HepG2 (cell line): ENCODE results near the gene SNN. TPM values are rescaled to one million over a fixed set of nuclear protein-coding genes. Genes with fewer than 3 reads are reported as not detected.
A peak's percentile ranks its signal among the peaks of the same experiment; 100 is the strongest.

ENCODE experiments used
- ATAC-seq: fragments of 200-7000 bp; cut with Tn5 transposase; 3 replicates; pipeline ENCODE4 v1.9.1; 2020; ENCODE audit warnings: mild to moderate bottlenecking, moderate library complexity
- BruUV-seq: library from RNA; stranded (reverse); fragments of 400-500 nt; replicated peaks from 2 replicates; lab custom pipeline; 2021; lab: Mats Ljungman, UMichigan
- CTCF ChIA-PET: fragments of 300-600 bp; formaldehyde crosslinking; extraction: SDS; loops from one replicate; lab custom pipeline; 2021; ENCODE audit warnings: low total read pairs, inconsistent platforms, low intra/inter-chr PET ratio; lab: Yijun Ruan, JAX
- POLR2A ChIA-PET: fragments of 350-600 bp; sonication (Branson Sonifier 250); formaldehyde crosslinking; loops from one replicate; lab custom pipeline; 2020; ENCODE audit warnings: antibody characterized with exemption, inconsistent platforms; lab: Yijun Ruan, JAX
- DNase-seq: peaks from one replicate; pipeline ENCODE4 v3.0.0-alpha.2; 2015; ENCODE audit warnings: low spot score
- FAIRE-seq: peaks from 3 replicates; lab custom pipeline; 2011; peaks lifted over from hg19 to GRCh38; lab: Jason Lieb, UNC
- H2AFZ ChIP-seq: one replicate; pipeline ENCODE4 v1.6.1; 2011; ENCODE audit warnings: low read length, inconsistent platforms
- H3K27ac ChIP-seq: fragments of 300-600 bp; 3 replicates; pipeline ENCODE4 v1.8.0; 2011; ENCODE audit warnings: mixed run types, mild to moderate bottlenecking, mixed read lengths, low read length, inconsistent platforms; ENCODE audit not compliant: insufficient read depth; ENCODE audit errors: extremely low read length
- H3K27me3 ChIP-seq, 2 experiments: fragments of 200-600 bp in 1 of 2; 2 replicates in 1 of 2; 3 replicates in 1 of 2; pipeline versions ENCODE4 v1.6.0 to v1.8.0; 2011; ENCODE audit warnings: low read length in 2 of 2, mild to moderate bottlenecking in 2 of 2, moderate library complexity in 2 of 2, inconsistent platforms in 1 of 2; ENCODE audit not compliant: insufficient read depth in 2 of 2, control insufficient read depth in 1 of 2
- H3K36me3 ChIP-seq, 2 experiments: fragments of 200-600 bp in 1 of 2; replicated peaks in 1 of 2; 2 replicates in 1 of 2; 3 replicates in 1 of 2; pipeline versions ENCODE4 v1.5.1 to v1.8.0; 2011; ENCODE audit warnings: low read length in 2 of 2, inconsistent platforms in 1 of 2; ENCODE audit not compliant: insufficient read depth in 2 of 2, control insufficient read depth in 1 of 2
- H3K4me1 ChIP-seq: 2 replicates; pipeline ENCODE4 v1.5.1; 2012; ENCODE audit warnings: low read length, inconsistent platforms; ENCODE audit not compliant: insufficient read depth
- H3K4me2 ChIP-seq: 2 replicates; pipeline ENCODE4 v1.6.0; 2011; ENCODE audit warnings: low read depth, low read length, inconsistent platforms
- H3K4me3 ChIP-seq, 3 experiments: fragments of 200-600 bp in 1 of 3; sonication (generic), shearing (Covaris generic) in 1 of 3; replicated peaks in 1 of 3; 2 replicates each; pipeline ENCODE4 v1.5.1; 2011 to 2016; ENCODE audit warnings: low read length in 3 of 3, inconsistent platforms in 2 of 3, low read depth in 2 of 3, mild to moderate bottlenecking in 2 of 3, control low read depth in 1 of 3, mixed read lengths in 1 of 3; ENCODE audit not compliant: insufficient read depth in 1 of 3
- H3K79me2 ChIP-seq: one replicate; pipeline ENCODE4 v1.6.1; 2011; ENCODE audit warnings: low read length, inconsistent platforms; ENCODE audit not compliant: insufficient read depth
- H3K9ac ChIP-seq: 2 replicates; pipeline ENCODE4 v1.6.0; 2011; ENCODE audit warnings: mild to moderate bottlenecking, low read depth, low read length, inconsistent platforms; ENCODE audit not compliant: insufficient read depth
- H3K9me3 ChIP-seq: 2 replicates; pipeline ENCODE4 v1.5.1; 2012; ENCODE audit warnings: mild to moderate bottlenecking, low read length
- H4K20me1 ChIP-seq: 2 replicates; pipeline ENCODE4 v1.6.0; 2011; ENCODE audit warnings: inconsistent platforms, mild to moderate bottlenecking, low read length, moderate library complexity; ENCODE audit not compliant: insufficient read depth
- DR1 ChIP-seq: sonication (generic); formaldehyde crosslinking; IDR thresholded peaks from 2 replicates; pipeline ENCODE4 v1.8.0; 2021; ENCODE audit warnings: mild to moderate bottlenecking, missing genetic modification reagents, inconsistent platforms
- NR2C2 ChIP-seq: sonication (generic); formaldehyde crosslinking; IDR thresholded peaks from 2 replicates; pipeline ENCODE4 v1.4.0; 2020; ENCODE audit warnings: missing genetic modification reagents, mild to moderate bottlenecking, moderate library complexity, borderline replicate concordance
- TIGD3 ChIP-seq: sonication (generic); formaldehyde crosslinking; IDR thresholded peaks from 2 replicates; pipeline ENCODE4 v1.5.1; 2020; ENCODE audit warnings: mild to moderate bottlenecking, missing genetic modification reagents, borderline replicate concordance
- ZBTB3 ChIP-seq: sonication (generic); formaldehyde crosslinking; IDR thresholded peaks from 2 replicates; pipeline ENCODE4 v1.4.0; 2020; ENCODE audit warnings: low read depth, mild to moderate bottlenecking, moderate library complexity, missing genetic modification reagents, borderline replicate concordance
- ZC3H13 ChIP-seq: sonication (generic); formaldehyde crosslinking; IDR thresholded peaks from 2 replicates; pipeline ENCODE4 v1.8.1; 2023; ENCODE audit warnings: mild to moderate bottlenecking, missing genetic modification reagents, moderate library complexity
- ZMAT5 ChIP-seq: sonication (generic); formaldehyde crosslinking; IDR thresholded peaks from 2 replicates; pipeline ENCODE4 v1.5.0; 2020; ENCODE audit warnings: mild to moderate bottlenecking, low read depth, missing genetic modification reagents, borderline replicate concordance
- ZNF12 ChIP-seq: sonication (generic); formaldehyde crosslinking; IDR thresholded peaks from 2 replicates; pipeline ENCODE4 v1.5.0; 2020; ENCODE audit warnings: missing genetic modification reagents
- ZNF329 ChIP-seq: sonication (generic); formaldehyde crosslinking; IDR thresholded peaks from 2 replicates; pipeline ENCODE4 v1.9.0; 2021; ENCODE audit warnings: low read depth, mild to moderate bottlenecking, missing genetic modification reagents
- ZNF362 ChIP-seq: sonication (generic); formaldehyde crosslinking; IDR thresholded peaks from 2 replicates; pipeline ENCODE4 v1.4.0; 2020; ENCODE audit warnings: missing genetic modification reagents, mild to moderate bottlenecking, borderline replicate concordance
- ZNF576 ChIP-seq: sonication (generic); formaldehyde crosslinking; IDR thresholded peaks from 2 replicates; pipeline ENCODE4 v1.4.0; 2020; ENCODE audit warnings: mild to moderate bottlenecking, missing genetic modification reagents
- ZNF660 ChIP-seq: sonication (generic); formaldehyde crosslinking; IDR thresholded peaks from 2 replicates; pipeline ENCODE4 v1.5.1; 2020; ENCODE audit warnings: mild to moderate bottlenecking, low read depth, missing genetic modification reagents, borderline replicate concordance
- ZNF709 ChIP-seq: sonication (generic); formaldehyde crosslinking; IDR thresholded peaks from 2 replicates; pipeline ENCODE4 v1.5.0; 2020; ENCODE audit warnings: mild to moderate bottlenecking, missing genetic modification reagents
- WGBS: methylation state at CpG from one replicate; pipeline ENCODE4 v1.1.6; 2017; ENCODE audit warnings: low lambda C conversion rate; 5-methylcytosine and 5-hydroxymethylcytosine counted together
- in situ Hi-C: cut with HindIII; loops from 2 replicates; pipeline ENCODE4 v1.10.0; 2017; ENCODE audit warnings: low pct_unique_long_range_greater_than_20kb; ENCODE audit not compliant: extremely low pct_ligation_motif_present
- intact Hi-C: fragments of 100-400 bp; cut with micrococcal nuclease; formaldehyde crosslinking; loops from one replicate; pipeline ENCODE4 v1.10.0; 2022; ENCODE audit not compliant: unreplicated experiment
- polyA plus RNA-seq, 8 experiments: library from polyadenylated mRNA; depleted of rRNA in 3 of 8; stranded (reverse) in 7 of 8; unstranded in 1 of 8; fragments of >200 nt; fragmentation: Illumina TruSeq in 4 of 8; extraction: Trizol in 4 of 8; gene quantifications; 2 replicates each; pipeline versions ENCODE4 v1.2.1 to v1.2.3, GENCODE V29; 2011 to 2016; ENCODE audit warnings: low read depth in 4 of 8, missing spikeins in 1 of 8, mixed read lengths in 1 of 8; ENCODE audit not compliant: insufficient read depth in 1 of 8
- total RNA-seq, 5 experiments: library from RNA; depleted of rRNA; stranded (reverse); fragments of >200 nt; fragmentation: Illumina TruSeq; extraction: Trizol; gene quantifications; 2 replicates each; pipeline ENCODE4 v1.2.3, GENCODE V29; 2016; ENCODE audit warnings: low read depth in 1 of 5

The SNN gene
- total and polyA plus RNA-seq, 2 of the 13 experiments (the other 11 are each of a cell fraction or from before 2014, with no cell fraction given), result 5.2 to 8.4 TPM

GRCh38 chr16:11674818-11675560 is 6.7 kb downstream of the SNN start:
- TF ChIP-seq ZC3H13 (CRISPR knock-in tag) (peak; percentile 40; the same call in 1 of the 2 replicates), TIGD3 (CRISPR knock-in tag) (no peak), ZNF660 (CRISPR knock-in tag) (no peak), ZNF12 (CRISPR knock-in tag) (no peak), DR1 (CRISPR knock-in tag) (0 out of 2 replicates have a peak, but pooled peaks have one; percentile 10), ZNF576 (CRISPR knock-in tag) (no peak), NR2C2 (CRISPR knock-in tag) (no peak), ZBTB3 (no peak), ZNF329 (CRISPR knock-in tag) (0 out of 2 replicates have a peak, but pooled peaks have one; percentile 52), ZNF362 (no peak), ZMAT5 (CRISPR knock-in tag) (no peak), ZNF709 (CRISPR knock-in tag) (0 out of 2 replicates have a peak, but pooled peaks have one; percentile 21)
- DNase-seq (no peak), FAIRE-seq (no peak), ATAC-seq (no peak)
- no peak overlapping the region for H3K4me3 ChIP-seq
- peaks cover 4% of the 10 kb centered on the region; the same call in 1 of the 2 replicates for H4K20me1 ChIP-seq
- BruUV-seq, result no TSS peak
- no peak overlapping the region for H3K27ac ChIP-seq
- no peaks in the 10 kb centered on the region for H3K79me2 ChIP-seq
- H3K4me1 ChIP-seq, result peaks cover 37% of the 10 kb centered on the region
- ChIA-PET POLR2A (interaction anchor here (0.9 to 1.7 kb wide), 3 partner anchors 15 to 123 kb away, joined by 3 to 11 read pairs (median 8); partner anchors contain the start of genes TXNDC11 and ZC3H7A), CTCF (interaction anchor here (1.2 kb wide), 1 partner anchor 143 kb away, joined by 3 read pairs; no protein-coding TSS in a partner anchor)
- peak overlapping the region; percentile 42 for H3K4me2 ChIP-seq
- no peaks in the 10 kb centered on the region for H3K27me3 ChIP-seq
- WGBS, result 85% methylated on average over 15 of the region's 15 CpGs
- no peaks in the 10 kb centered on the region for H3K9me3 ChIP-seq
- intact Hi-C loops, result no loop called here
- H3K9ac ChIP-seq, result no peak overlapping the region
- in situ Hi-C loops, result no loop called here
- H3K36me3 ChIP-seq, result peaks cover 25 to 37% of the 10 kb centered on the region in 2 experiments
- no peak overlapping the region for H2AFZ ChIP-seq
